Measurements from ENCODE around the gene STOX2. TPM values are rescaled to one million over a fixed set of nuclear protein-coding genes. Genes with fewer than 3 reads are reported as not detected.

The STOX2 gene
- total and polyA plus RNA-seq, 2 experiments from 2014 or later: not detected

- Histone ChIP-seq H3K9me2 (ENCODE audit: insufficient read depth) (no peaks in the 10 kb centered on the region), H3K79me2 (ENCODE audit: insufficient read depth) (no peaks in the 10 kb centered on the region), H3K9ac (no peak overlapping the region), H3F3A (ENCODE audit: insufficient read depth) (no peaks in the 10 kb centered on the region), H2AFZ (no peak overlapping the region), H4K20me1 (ENCODE audit: insufficient read depth) (no peaks in the 10 kb centered on the region), H3K4me3 (no peak overlapping the region), H3K27ac (no peak overlapping the region), H3K4me2 (ENCODE audit: unreplicated experiment) (no peak overlapping the region), H3K27me3 (replicated peaks; ENCODE audit: insufficient read depth) (no peaks in the 10 kb centered on the region), H3K4me1 (ENCODE audit: insufficient read depth) (no peaks in the 10 kb centered on the region), H3K9me3 (ENCODE audit: low read depth) (no peaks in the 10 kb centered on the region), H3K36me3 (ENCODE audit: low read depth) (no peaks in the 10 kb centered on the region)
- 54 to 58% methylated on average over 10 to 11 of the region's 11 CpGs for WGBS, 2 experiments (ENCODE audit: low coverage in 1 of 2, low lambda C conversion rate in 2 of 2, missing lambda C conversion rate in 2 of 2)
- no peak for DNase-seq
- TF ChIP-seq EZH2phosphoT487 (IDR thresholded peaks at IDR 0.05; ENCODE audit: insufficient read depth, low read depth): no peak
- no peak for TF ChIP-seq EZH2 (IDR thresholded peaks at IDR 0.05; ENCODE audit: insufficient read depth, poor library complexity, severe bottlenecking)
- in situ Hi-C loops (cut with MboI): no loop called here
Measured at GRCh38 chr4:184030036-184030435, 124.9 kb downstream of the STOX2 start.

GRCh38 chr4:184030764-184031163 lies 125.7 kb downstream of the STOX2 start:
- Histone ChIP-seq H3K27ac (no peak overlapping the region), H3K9me3 (ENCODE audit: low read depth) (no peaks in the 10 kb centered on the region), H3K4me3 (no peak overlapping the region), H3K27me3 (replicated peaks; ENCODE audit: insufficient read depth) (no peaks in the 10 kb centered on the region), H3F3A (ENCODE audit: insufficient read depth) (no peaks in the 10 kb centered on the region), H3K36me3 (ENCODE audit: low read depth) (no peaks in the 10 kb centered on the region), H4K20me1 (ENCODE audit: insufficient read depth) (no peaks in the 10 kb centered on the region), H3K79me2 (ENCODE audit: insufficient read depth) (no peaks in the 10 kb centered on the region), H3K4me2 (ENCODE audit: unreplicated experiment) (no peak overlapping the region), H3K9me2 (ENCODE audit: insufficient read depth) (no peaks in the 10 kb centered on the region), H3K9ac (no peak overlapping the region), H3K4me1 (ENCODE audit: insufficient read depth) (no peaks in the 10 kb centered on the region), H2AFZ (no peak overlapping the region)
- TF ChIP-seq EZH2phosphoT487 (IDR thresholded peaks at IDR 0.05; ENCODE audit: insufficient read depth, low read depth) (no peak), EZH2 (IDR thresholded peaks at IDR 0.05; ENCODE audit: insufficient read depth, poor library complexity, severe bottlenecking) (no peak)
- in situ Hi-C loops (cut with MboI): no loop called here
- 28 to 37% methylated on average over 1 of the region's 1 CpG for WGBS, 2 experiments (ENCODE audit: low coverage in 1 of 2, low lambda C conversion rate in 2 of 2, missing lambda C conversion rate in 2 of 2)
- no peak for DNase-seq

GRCh38 chr4:184032091-184032490 lies 127.0 kb downstream of the STOX2 start:
- in situ Hi-C loops (cut with MboI): no loop called here
- H3K79me2 ChIP-seq (ENCODE audit: insufficient read depth): no peaks in the 10 kb centered on the region
- H3K27ac ChIP-seq: no peak overlapping the region
- H3K9ac ChIP-seq: no peak overlapping the region
- H3K27me3 ChIP-seq (replicated peaks; ENCODE audit: insufficient read depth): no peaks in the 10 kb centered on the region
- no peaks in the 10 kb centered on the region for H3K36me3 ChIP-seq (ENCODE audit: low read depth)
- no peaks in the 10 kb centered on the region for H3K9me3 ChIP-seq (ENCODE audit: low read depth)
- H3K4me1 ChIP-seq (ENCODE audit: insufficient read depth): no peaks in the 10 kb centered on the region
- H3F3A ChIP-seq (ENCODE audit: insufficient read depth): no peaks in the 10 kb centered on the region
- no peak for TF ChIP-seq EZH2phosphoT487 (IDR thresholded peaks at IDR 0.05; ENCODE audit: insufficient read depth, low read depth)
- no peak for TF ChIP-seq EZH2 (IDR thresholded peaks at IDR 0.05; ENCODE audit: insufficient read depth, poor library complexity, severe bottlenecking)
- H4K20me1 ChIP-seq (ENCODE audit: insufficient read depth): no peaks in the 10 kb centered on the region
- no peak overlapping the region for H2AFZ ChIP-seq
- 73 to 78% methylated on average over 6 of the region's 6 CpGs for WGBS, 2 experiments (ENCODE audit: low coverage in 1 of 2, low lambda C conversion rate in 2 of 2, missing lambda C conversion rate in 2 of 2)
- no peak for DNase-seq
- H3K4me3 ChIP-seq: no peak overlapping the region
- no peak overlapping the region for H3K4me2 ChIP-seq (ENCODE audit: unreplicated experiment)
- H3K9me2 ChIP-seq (ENCODE audit: insufficient read depth): no peaks in the 10 kb centered on the region

GRCh38 chr4:184039963-184040383 lies 134.9 kb downstream of the STOX2 start:
- DNase-seq: no peak
- Histone ChIP-seq H3K79me2 (ENCODE audit: insufficient read depth) (no peaks in the 10 kb centered on the region), H2AFZ (no peak overlapping the region), H4K20me1 (ENCODE audit: insufficient read depth) (no peaks in the 10 kb centered on the region), H3K4me1 (ENCODE audit: insufficient read depth) (no peaks in the 10 kb centered on the region), H3K4me2 (ENCODE audit: unreplicated experiment) (no peak overlapping the region), H3F3A (ENCODE audit: insufficient read depth) (no peaks in the 10 kb centered on the region), H3K36me3 (ENCODE audit: low read depth) (no peaks in the 10 kb centered on the region), H3K9me2 (ENCODE audit: insufficient read depth) (no peaks in the 10 kb centered on the region), H3K9me3 (ENCODE audit: low read depth) (peaks cover under 1% of the 10 kb centered on the region), H3K27me3 (replicated peaks; ENCODE audit: insufficient read depth) (no peaks in the 10 kb centered on the region), H3K9ac (no peak overlapping the region), H3K4me3 (no peak overlapping the region), H3K27ac (no peak overlapping the region)
- WGBS, 2 experiments (ENCODE audit: low coverage in 1 of 2, low lambda C conversion rate in 2 of 2, missing lambda C conversion rate in 2 of 2): 32 to 34% methylated on average over 22 of the region's 22 CpGs
- TF ChIP-seq EZH2phosphoT487 (IDR thresholded peaks at IDR 0.05; ENCODE audit: insufficient read depth, low read depth): no peak
- TF ChIP-seq EZH2 (IDR thresholded peaks at IDR 0.05; ENCODE audit: insufficient read depth, poor library complexity, severe bottlenecking): no peak
- in situ Hi-C loops (cut with MboI): no loop called here

- Histone ChIP-seq H3K9ac (no peak overlapping the region), H3K79me2 (ENCODE audit: insufficient read depth) (no peaks in the 10 kb centered on the region), H2AFZ (no peak overlapping the region), H4K20me1 (ENCODE audit: insufficient read depth) (no peaks in the 10 kb centered on the region), H3K9me2 (ENCODE audit: insufficient read depth) (no peaks in the 10 kb centered on the region), H3K9me3 (ENCODE audit: low read depth) (peaks cover 4% of the 10 kb centered on the region), H3K27me3 (replicated peaks; ENCODE audit: insufficient read depth) (no peaks in the 10 kb centered on the region), H3K4me2 (ENCODE audit: unreplicated experiment) (no peak overlapping the region), H3K36me3 (ENCODE audit: low read depth) (no peaks in the 10 kb centered on the region), H3K4me1 (ENCODE audit: insufficient read depth) (no peaks in the 10 kb centered on the region), H3K27ac (no peak overlapping the region), H3K4me3 (no peak overlapping the region), H3F3A (ENCODE audit: insufficient read depth) (no peaks in the 10 kb centered on the region)
- TF ChIP-seq EZH2 (IDR thresholded peaks at IDR 0.05; ENCODE audit: insufficient read depth, poor library complexity, severe bottlenecking) (no peak), EZH2phosphoT487 (IDR thresholded peaks at IDR 0.05; ENCODE audit: insufficient read depth, low read depth) (no peak)
- WGBS, 2 experiments (ENCODE audit: low coverage in 1 of 2, low lambda C conversion rate in 2 of 2, missing lambda C conversion rate in 2 of 2): 55 to 62% methylated on average over 10 of the region's 10 CpGs
- in situ Hi-C loops (cut with MboI): no loop called here
- no peak for DNase-seq
Measured at GRCh38 chr4:184041156-184041555, 136.0 kb downstream of the STOX2 start.
